Lower leg skin (tissue), 4 donors: ENCODE measurements around the gene PTPRT. TPM values are rescaled to one million over a fixed set of nuclear protein-coding genes. Genes with fewer than 3 reads are reported as not detected.

Source experiments
- DNase-seq, 2 donors: peaks; one replicate each; pipeline ENCODE4 v3.0.0-alpha.2; 2019; ENCODE audit warnings: low spot score in 2 of 2
- H3K4me3 ChIP-seq: fragments of 200-600 bp; sonication (generic); 2 replicates; pipeline ENCODE4 v1.5.1; 2017; ENCODE audit warnings: mild to moderate bottlenecking, low read depth; ENCODE audit not compliant: poor library complexity, severe bottlenecking
- POLR2A ChIP-seq, 2 donors: fragments of 450-650 bp; IDR thresholded peaks; one replicate each; pipeline ENCODE4 v1.6.1; 2016 to 2017; ENCODE audit warnings: antibody characterized with exemption in 2 of 2, mild to moderate bottlenecking in 1 of 2, moderate library complexity in 1 of 2
- WGBS, 2 donors: methylation state at CpG; one replicate each; pipeline ENCODE4 v1.1.5; 2018; 5-methylcytosine and 5-hydroxymethylcytosine counted together
- intact Hi-C: fragments of 100-400 bp; cut with DNase I; formaldehyde crosslinking; loops from one replicate; pipeline ENCODE4 v1.15.0; 2023; ENCODE audit warnings: low total_unique reads
- total RNA-seq, 4 donors: library from RNA; depleted of rRNA; stranded (reverse); fragments of >200 nt; gene quantifications; one replicate each; pipeline ENCODE4 v1.1.0, GENCODE V29; 2016
- TF ChIP-seq, protein P1 (sequence below), 3 donors: fragments of 450-650 bp; IDR thresholded peaks; one replicate each; pipeline ENCODE4 v1.5.1; 2016; ENCODE audit warnings: antibody characterized with exemption in 3 of 3, mild to moderate bottlenecking in 3 of 3, moderate library complexity in 2 of 3

The PTPRT gene
- total RNA-seq, 4 donors from 2014 or later = 0.34 to 1.4 (median 0.95) TPM

- no peak for DNase-seq
- 78 to 81% methylated on average over 3 of the region's 3 CpGs for WGBS, 2 donors
- H3K4me3 ChIP-seq = no peak overlapping the region
- intact Hi-C loops = no loop called here
- TF ChIP-seq, protein P1, sequence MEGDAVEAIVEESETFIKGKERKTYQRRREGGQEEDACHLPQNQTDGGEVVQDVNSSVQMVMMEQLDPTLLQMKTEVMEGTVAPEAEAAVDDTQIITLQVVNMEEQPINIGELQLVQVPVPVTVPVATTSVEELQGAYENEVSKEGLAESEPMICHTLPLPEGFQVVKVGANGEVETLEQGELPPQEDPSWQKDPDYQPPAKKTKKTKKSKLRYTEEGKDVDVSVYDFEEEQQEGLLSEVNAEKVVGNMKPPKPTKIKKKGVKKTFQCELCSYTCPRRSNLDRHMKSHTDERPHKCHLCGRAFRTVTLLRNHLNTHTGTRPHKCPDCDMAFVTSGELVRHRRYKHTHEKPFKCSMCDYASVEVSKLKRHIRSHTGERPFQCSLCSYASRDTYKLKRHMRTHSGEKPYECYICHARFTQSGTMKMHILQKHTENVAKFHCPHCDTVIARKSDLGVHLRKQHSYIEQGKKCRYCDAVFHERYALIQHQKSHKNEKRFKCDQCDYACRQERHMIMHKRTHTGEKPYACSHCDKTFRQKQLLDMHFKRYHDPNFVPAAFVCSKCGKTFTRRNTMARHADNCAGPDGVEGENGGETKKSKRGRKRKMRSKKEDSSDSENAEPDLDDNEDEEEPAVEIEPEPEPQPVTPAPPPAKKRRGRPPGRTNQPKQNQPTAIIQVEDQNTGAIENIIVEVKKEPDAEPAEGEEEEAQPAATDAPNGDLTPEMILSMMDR (IDR thresholded peaks at IDR 0.05) = no peak
- no peak for TF ChIP-seq POLR2A (IDR thresholded peaks at IDR 0.05)
Measured at GRCh38 chr20:42053350-42053749, 1136.4 kb downstream of the PTPRT start.

DNA sequence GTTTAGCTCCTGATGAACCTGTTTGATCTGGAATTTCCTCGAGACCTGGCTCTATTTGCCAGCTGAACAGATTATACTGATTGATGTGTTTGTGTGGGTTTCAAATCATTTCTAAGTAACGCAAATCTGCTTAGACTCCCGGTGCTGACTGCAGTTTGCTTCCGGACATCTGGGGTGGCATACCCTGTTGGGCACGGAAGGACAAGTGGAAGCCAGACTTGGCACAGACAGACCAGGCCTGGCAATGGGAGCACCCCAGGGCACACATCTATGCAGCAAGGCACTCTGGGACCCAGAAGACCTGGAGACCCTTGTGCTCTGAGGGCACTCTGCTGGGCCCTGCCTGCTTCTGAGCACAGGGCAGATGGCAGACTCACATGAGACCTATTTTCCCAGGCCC, 1137.8 kb downstream of the PTPRT start:
- DNase-seq = no peak

DNA sequence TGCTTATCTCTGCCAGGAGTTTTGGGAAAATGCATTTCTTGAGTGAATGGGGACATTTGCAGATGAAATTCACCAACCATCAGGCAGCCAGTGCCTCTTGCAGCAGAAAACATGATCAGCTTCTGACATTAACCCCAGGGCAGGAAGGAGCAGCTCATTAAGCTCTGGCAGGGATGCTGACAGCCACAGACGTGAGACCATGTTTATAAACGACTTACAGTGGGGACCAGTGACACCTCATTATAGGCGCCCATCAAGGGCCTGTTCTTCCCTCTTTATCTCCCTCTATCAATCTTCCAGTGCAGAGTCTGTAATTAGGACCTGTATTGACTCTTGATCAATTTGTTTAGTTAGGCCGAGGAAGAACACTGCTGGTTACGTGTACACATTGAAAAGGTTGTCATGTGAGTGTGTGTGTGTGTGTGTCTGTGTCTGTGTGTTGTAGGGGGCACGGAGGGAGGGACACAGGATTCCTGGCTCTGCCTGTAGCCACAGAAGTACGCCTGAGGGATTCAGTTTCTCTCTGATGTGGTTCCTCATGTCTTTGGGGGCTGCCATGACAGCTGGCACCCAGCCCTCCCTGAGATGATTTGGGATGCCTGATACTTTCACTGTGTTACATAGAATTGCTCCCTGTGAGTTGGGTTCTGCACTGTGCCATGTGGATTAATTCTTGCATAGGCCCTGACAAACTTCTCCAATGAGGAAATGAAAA, 1143.2 kb downstream of the PTPRT start:
- H3K4me3 ChIP-seq = no peak overlapping the region
- intact Hi-C loops = no loop called here
- TF ChIP-seq, protein P1 (IDR thresholded peaks at IDR 0.05) = no peak
- no peak for TF ChIP-seq POLR2A (IDR thresholded peaks at IDR 0.05)
- no peak for DNase-seq
- 57 to 64% methylated on average over 7 of the region's 7 CpGs for whole genome bisulfite sequencing, 2 donors

More for the DNA sequence above, 1137.8 kb downstream of the PTPRT start:
- intact Hi-C loops = no loop called here
- WGBS, 2 donors = 51 to 63% methylated on average over 5 of the region's 5 CpGs
- no peak overlapping the region for H3K4me3 ChIP-seq
- TF ChIP-seq, protein P1 (IDR thresholded peaks at IDR 0.05) = no peak
- no peak for TF ChIP-seq POLR2A (IDR thresholded peaks at IDR 0.05)

DNA sequence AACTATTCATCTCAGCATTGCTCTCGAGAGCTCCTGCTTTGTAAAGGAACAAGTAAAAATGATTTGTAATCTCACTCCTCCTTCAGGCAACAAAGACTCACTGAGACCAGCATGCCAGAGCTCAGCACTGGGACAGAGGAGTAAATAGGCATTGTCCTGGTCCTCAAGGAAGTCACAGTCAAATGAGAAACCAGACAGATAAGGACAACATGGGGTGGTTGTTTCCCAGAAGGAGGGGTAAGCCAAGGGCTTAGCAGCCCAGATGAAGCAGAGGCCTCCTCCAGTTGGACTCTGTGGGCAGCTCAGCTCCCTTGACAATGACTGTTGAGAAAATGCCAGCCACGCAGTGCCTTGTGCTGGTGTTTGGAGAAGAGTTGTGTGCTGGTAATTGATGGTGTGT, 1145.8 kb downstream of the PTPRT start:
- WGBS, 2 donors = 81 to 86% methylated on average over 2 of the region's 2 CpGs
- no peak overlapping the region for H3K4me3 ChIP-seq

DNA sequence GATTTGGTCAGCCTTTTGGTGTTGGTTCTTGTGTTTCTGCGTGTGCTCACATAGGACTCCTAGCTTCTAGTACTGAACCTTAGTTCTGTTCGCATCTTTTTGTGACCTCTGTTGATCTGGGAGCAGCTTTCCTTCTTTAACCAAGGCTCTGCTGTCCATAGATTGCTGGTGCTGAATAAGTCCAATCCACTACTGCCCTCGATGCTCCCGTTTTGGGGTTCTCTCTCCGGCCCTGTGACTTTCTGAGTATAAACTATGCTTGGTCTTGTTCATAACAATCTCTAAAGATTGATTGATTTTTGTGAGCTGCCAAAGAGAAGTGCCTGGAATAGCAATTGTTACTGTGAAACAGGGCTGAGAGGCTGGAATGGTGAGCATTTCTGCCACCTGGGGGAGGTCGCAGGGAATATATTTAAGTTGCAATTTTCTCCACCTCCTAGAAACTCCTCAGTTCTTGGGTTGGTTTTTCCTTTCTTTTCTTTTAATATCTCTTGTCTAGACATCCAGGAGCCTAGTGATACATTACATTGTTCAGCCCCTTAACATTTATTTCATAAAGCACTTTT, 1148.6 kb downstream of the PTPRT start:
- 18 to 41% methylated on average over 6 of the region's 6 CpGs for WGBS, 2 donors
- no peak for TF ChIP-seq POLR2A (IDR thresholded peaks at IDR 0.05)
- TF ChIP-seq, protein P1 (IDR thresholded peaks at IDR 0.05) = no peak

More for the DNA sequence above, 1145.8 kb downstream of the PTPRT start:
- DNase-seq = no peak
- intact Hi-C loops = no loop called here
- TF ChIP-seq, protein P1 (IDR thresholded peaks at IDR 0.05) = no peak
- TF ChIP-seq POLR2A (IDR thresholded peaks at IDR 0.05) = no peak

More for the DNA sequence above, 1148.6 kb downstream of the PTPRT start:
- DNase-seq = no peak
- intact Hi-C loops = no loop called here
- H3K4me3 ChIP-seq = no peak overlapping the region
